Measurements from ENCODE around the gene FADS6.

- TF ChIP-seq OSR1 (CRISPR knock-in tag; IDR thresholded peaks at IDR 0.05) (no peak), PATZ1 (CRISPR knock-in tag; IDR thresholded peaks at IDR 0.05; ENCODE audit: borderline replicate concordance) (no peak), TCF4 (CRISPR knock-in tag; IDR thresholded peaks at IDR 0.05; ENCODE audit: borderline replicate concordance) (no peak), ISL1 (CRISPR knock-in tag; IDR thresholded peaks at IDR 0.05) (no peak), ZNF70 (CRISPR knock-in tag; IDR thresholded peaks at IDR 0.05) (no peak), CSRNP3 (CRISPR knock-in tag; IDR thresholded peaks at IDR 0.05) (no peak), ZFP30 (CRISPR knock-in tag; IDR thresholded peaks at IDR 0.05) (no peak), TSHZ2 (CRISPR knock-in tag; IDR thresholded peaks at IDR 0.05) (no peak), GLIS3 (CRISPR knock-in tag; IDR thresholded peaks at IDR 0.05) (no peak), ZFP3 (CRISPR knock-in tag; IDR thresholded peaks at IDR 0.05) (no peak), PPARA (CRISPR knock-in tag; IDR thresholded peaks at IDR 0.05; ENCODE audit: borderline replicate concordance) (no peak), CREB5 (CRISPR knock-in tag; IDR thresholded peaks at IDR 0.05; ENCODE audit: low read depth) (no peak), ARNTL (CRISPR knock-in tag; IDR thresholded peaks at IDR 0.05; ENCODE audit: borderline replicate concordance, low read depth) (no peak), CSDC2 (CRISPR knock-in tag; IDR thresholded peaks at IDR 0.05) (no peak)
Observed at GRCh38 chr17:74832421-74832820, 61.0 kb downstream of the FADS6 start.

Data from SK-N-SH treated with all-trans-retinoic acid at 6 μM for 48 hours (cell line).